Liver (tissue), 9 donors: ENCODE data around the gene SLFN11. TPM values are rescaled to one million over a fixed set of nuclear protein-coding genes. Genes with fewer than 3 reads are reported as not detected.

Source experiments
- DNase-seq: peaks from one replicate; pipeline ENCODE4 v3.0.0-alpha.2; 2017; ENCODE audit warnings: low spot score
- H3K27ac ChIP-seq, 2 donors: one replicate each; pipeline ENCODE4 v1.7.0; 2013; ENCODE audit warnings: inconsistent platforms in 2 of 2, low read length in 2 of 2, control low read depth in 1 of 2, low read depth in 1 of 2, mild to moderate bottlenecking in 1 of 2
- H3K27me3 ChIP-seq, 4 donors: one replicate each; pipeline versions ENCODE4 v1.6.1 to v1.7.0; 2013; ENCODE audit warnings: low read length in 3 of 4, inconsistent platforms in 1 of 4, mild to moderate bottlenecking in 1 of 4, moderate library complexity in 1 of 4; ENCODE audit not compliant: control insufficient read depth in 4 of 4, insufficient read depth in 4 of 4
- H3K36me3 ChIP-seq, 4 donors: one replicate each; pipeline versions ENCODE4 v1.6.1 to v1.7.0; 2013; ENCODE audit warnings: low read length in 3 of 4, mild to moderate bottlenecking in 3 of 4, low read depth in 1 of 4, moderate library complexity in 1 of 4; ENCODE audit not compliant: control insufficient read depth in 4 of 4, insufficient read depth in 3 of 4
- H3K4me1 ChIP-seq, 4 donors: one replicate each; pipeline versions ENCODE4 v1.6.1 to v1.7.0; 2013; ENCODE audit warnings: low read length in 3 of 4, mild to moderate bottlenecking in 3 of 4, moderate library complexity in 1 of 4; ENCODE audit not compliant: control insufficient read depth in 4 of 4, insufficient read depth in 4 of 4
- H3K4me3 ChIP-seq, 3 donors: one replicate each; pipeline versions ENCODE4 v1.6.1 to v1.7.0; 2013; ENCODE audit warnings: low read length in 3 of 3, control low read depth in 1 of 3, low read depth in 1 of 3, mild to moderate bottlenecking in 1 of 3
- H3K9ac ChIP-seq, 2 donors: one replicate each; pipeline ENCODE4 v1.7.0; 2013; ENCODE audit warnings: low read length in 2 of 2, mild to moderate bottlenecking in 2 of 2, moderate library complexity in 2 of 2, control low read depth in 1 of 2, low read depth in 1 of 2
- H3K9me3 ChIP-seq, 4 donors: one replicate each; pipeline versions ENCODE4 v1.6.1 to v1.7.0; 2013; ENCODE audit warnings: low read length in 3 of 4; ENCODE audit not compliant: control insufficient read depth in 4 of 4
- ATF3 ChIP-seq: IDR thresholded peaks from 2 replicates; pipeline ENCODE4 v1.6.1; 2016; ENCODE audit warnings: antibody characterized with exemption
- FOXA2 ChIP-seq: IDR thresholded peaks from 2 replicates; pipeline ENCODE4 v1.6.1; 2016; ENCODE audit warnings: antibody characterized with exemption
- GABPA ChIP-seq, 2 donors: IDR thresholded peaks in 1 of 2; conservative IDR thresholded peaks in 1 of 2; 2 replicates each; pipeline ENCODE4 v1.6.1; 2016; ENCODE audit warnings: antibody characterized with exemption in 2 of 2, mild to moderate bottlenecking in 1 of 2, moderate library complexity in 1 of 2
- HNF4G ChIP-seq: IDR thresholded peaks from 2 replicates; pipeline ENCODE4 v1.6.1; 2016; ENCODE audit warnings: antibody characterized with exemption
- JUND ChIP-seq, 2 donors: IDR thresholded peaks; 2 replicates each; pipeline ENCODE4 v1.6.1; 2016; ENCODE audit warnings: antibody characterized with exemption in 2 of 2
- NR2F2 ChIP-seq: IDR thresholded peaks from 2 replicates; pipeline ENCODE4 v1.6.1; 2016; ENCODE audit warnings: antibody characterized with exemption
- RAD21 ChIP-seq, 2 donors: IDR thresholded peaks; 2 replicates each; pipeline ENCODE4 v1.6.1; 2016; ENCODE audit warnings: antibody characterized with exemption in 2 of 2, mild to moderate bottlenecking in 2 of 2
- REST ChIP-seq: IDR thresholded peaks from 2 replicates; pipeline ENCODE4 v1.6.1; 2016; ENCODE audit warnings: antibody characterized with exemption, mild to moderate bottlenecking
- RXRA ChIP-seq, 2 donors: IDR thresholded peaks; 2 replicates each; pipeline ENCODE4 v1.6.1; 2017 to 2018; ENCODE audit warnings: antibody characterized with exemption in 2 of 2, mild to moderate bottlenecking in 1 of 2
- TAF1 ChIP-seq: conservative IDR thresholded peaks from 2 replicates; pipeline ENCODE4 v1.6.1; 2016; ENCODE audit warnings: antibody characterized with exemption, mild to moderate bottlenecking
- ZBTB33 ChIP-seq: IDR thresholded peaks from 2 replicates; pipeline ENCODE4 v1.6.1; 2016; ENCODE audit warnings: antibody characterized with exemption
- WGBS: extraction: QIAGEN DNeasy Blood & Tissue Kit; methylation state at CpG from one replicate; pipeline ENCODE4 v1.1.7; 2013; 5-methylcytosine and 5-hydroxymethylcytosine counted together
- polyA plus RNA-seq, 2 donors: library from polyadenylated mRNA; stranded (reverse) in 1 of 2; unstranded in 1 of 2; fragments of 200-250 nt in 1 of 2; fragments of >200 nt in 1 of 2; fragmentation: Nextera tagmentation in 1 of 2; extraction: Ambion mirVana in 1 of 2; gene quantifications; one replicate each; pipeline versions ENCODE4 v1.2.1 to v1.2.3, GENCODE V29; 2013 to 2015
- total RNA-seq, 2 donors: library from RNA; depleted of rRNA; stranded (reverse); fragments of >200 nt; gene quantifications; one replicate each; pipeline ENCODE4 v1.2.3, GENCODE V29; 2014
- TF ChIP-seq, protein P1 (sequence below): fragments of 150-350 bp; IDR thresholded peaks from 2 replicates; pipeline ENCODE4 v1.5.1; 2017; ENCODE audit warnings: improper control_type of control experiment, low read depth, low read length; ENCODE audit not compliant: missing input control
- donor health status: healthy.
- donor health status: healthy.
- donor health status: healthy.
- donor health status: healthy.
- donor health status: healthy.

The SLFN11 gene
- total and polyA plus RNA-seq, 4 donors = 1.6 to 18.7 (median 6.2) TPM

GRCh38 chr17:35345445-35345925 lies 27.9 kb downstream of the SLFN11 start:
- no peak for DNase-seq
- H3K9me3 ChIP-seq = peaks cover 0 to 4% (median 0%) of the 10 kb centered on the region in 4 donors
- H3K9ac ChIP-seq = no peak overlapping the region
- H3K27me3 ChIP-seq = peaks cover 0 to 4% (median 3%) of the 10 kb centered on the region in 4 donors
- peaks cover 0 to 9% (median 2%) of the 10 kb centered on the region in 4 donors for H3K4me1 ChIP-seq
- H3K27ac ChIP-seq = no peak overlapping the region
- peak overlapping the region in 1 of 3 donors; percentile 40 for H3K4me3 ChIP-seq
- WGBS = 16% methylated on average over 25 of the region's 25 CpGs
- H3K36me3 ChIP-seq = no peaks in the 10 kb centered on the region
- TF ChIP-seq RAD21 (IDR thresholded peaks at IDR 0.05) (no peak), TAF1 (no peak), NR2F2 (no peak), GABPA (IDR thresholded peaks at IDR 0.05 in 1 of 2, conservative IDR thresholded peaks at IDR 0.05 in 1 of 2) (no peak), JUND (IDR thresholded peaks at IDR 0.05) (no peak), ATF3 (no peak), ZBTB33 (no peak)
- TF ChIP-seq, protein P1, sequence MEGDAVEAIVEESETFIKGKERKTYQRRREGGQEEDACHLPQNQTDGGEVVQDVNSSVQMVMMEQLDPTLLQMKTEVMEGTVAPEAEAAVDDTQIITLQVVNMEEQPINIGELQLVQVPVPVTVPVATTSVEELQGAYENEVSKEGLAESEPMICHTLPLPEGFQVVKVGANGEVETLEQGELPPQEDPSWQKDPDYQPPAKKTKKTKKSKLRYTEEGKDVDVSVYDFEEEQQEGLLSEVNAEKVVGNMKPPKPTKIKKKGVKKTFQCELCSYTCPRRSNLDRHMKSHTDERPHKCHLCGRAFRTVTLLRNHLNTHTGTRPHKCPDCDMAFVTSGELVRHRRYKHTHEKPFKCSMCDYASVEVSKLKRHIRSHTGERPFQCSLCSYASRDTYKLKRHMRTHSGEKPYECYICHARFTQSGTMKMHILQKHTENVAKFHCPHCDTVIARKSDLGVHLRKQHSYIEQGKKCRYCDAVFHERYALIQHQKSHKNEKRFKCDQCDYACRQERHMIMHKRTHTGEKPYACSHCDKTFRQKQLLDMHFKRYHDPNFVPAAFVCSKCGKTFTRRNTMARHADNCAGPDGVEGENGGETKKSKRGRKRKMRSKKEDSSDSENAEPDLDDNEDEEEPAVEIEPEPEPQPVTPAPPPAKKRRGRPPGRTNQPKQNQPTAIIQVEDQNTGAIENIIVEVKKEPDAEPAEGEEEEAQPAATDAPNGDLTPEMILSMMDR = no peak

- H3K9me3 ChIP-seq = peaks cover 0 to 4% (median 0%) of the 10 kb centered on the region in 4 donors
- H3K4me3 ChIP-seq = no peak overlapping the region
- peaks cover 0 to 9% (median 2%) of the 10 kb centered on the region in 4 donors for H3K4me1 ChIP-seq
- no peaks in the 10 kb centered on the region for H3K36me3 ChIP-seq
- no peak overlapping the region for H3K27ac ChIP-seq
- 77% methylated on average over 3 of the region's 3 CpGs for WGBS
- H3K27me3 ChIP-seq = peaks cover 0 to 4% (median 3%) of the 10 kb centered on the region in 4 donors
- no peak overlapping the region for H3K9ac ChIP-seq
- no peak for TF ChIP-seq GABPA (IDR thresholded peaks at IDR 0.05 in 1 of 2, conservative IDR thresholded peaks at IDR 0.05 in 1 of 2)
- TF ChIP-seq HNF4G = no peak
- no peak for TF ChIP-seq FOXA2
- no peak for TF ChIP-seq REST
- TF ChIP-seq, protein P1 = no peak
- no peak for TF ChIP-seq RXRA (IDR thresholded peaks at IDR 0.05)
- DNase-seq = no peak
Measured at GRCh38 chr17:35344262-35344661, 29.2 kb downstream of the SLFN11 start.
